ENCODE measurements around the gene PDCD11. TPM values are rescaled to one million over a fixed set of nuclear protein-coding genes. Genes with fewer than 3 reads are reported as not detected.
A peak's percentile ranks its signal among the peaks of the same experiment; 100 is the strongest.

PDCD11 gene
- total and polyA plus RNA-seq, 2 of the 8 experiments (the other 6 are each of a cell fraction or from before 2014, with no cell fraction given) = 18.1 to 79.1 TPM

GRCh38 chr10:103350517-103351260 lies 45.7 kb upstream of the PDCD11 start, which contains the start of gene PCGF6:
Gene PCGF6 (minus strand): TSS chr10:103351140. CDS start chr10:103351066, 74 bp downstream.
- Histone ChIP-seq H4K20me1 (replicated peaks in 1 of 2; ENCODE audit: control insufficient read depth in 1 of 2, insufficient read depth in 2 of 2, low read length in 2 of 2) (no peaks in the 10 kb centered on the region), H4K91ac (replicated peaks; ENCODE audit: insufficient read length, low read length) (peak within 1 kb of the TSS; percentile 65), H3K4me1 (replicated peaks in 1 of 4; ENCODE audit: control insufficient read depth in 3 of 4, insufficient read depth in 4 of 4, low read length in 3 of 4) (peaks cover 0 to 3% (median 1%) of the 10 kb centered on the region in 4 experiments; a peak in 4 of 7 replicates), H2AK5ac (ENCODE audit: low read depth, low read length) (no peak within 1 kb of the TSS), H3K9ac (replicated peaks in 1 of 4; ENCODE audit: extremely low read depth in 1 of 4, low read depth in 3 of 4, low read length in 3 of 4) (peak within 1 kb of the TSS; percentile 71 to 85 (median 79)), H3K36me3 (ENCODE audit: control insufficient read depth in 2 of 4, insufficient read depth in 4 of 4, low read length in 3 of 4) (peaks cover 0 to 21% (median 12%) of the 10 kb centered on the region in 4 experiments; a peak in 4 of 8 replicates), H3K27ac (ENCODE audit: low read depth, low read length) (peak within 1 kb of the TSS; percentile 45; the same call in 1 of the 2 replicates), H3K23me2 (ENCODE audit: low read depth, low read length) (peaks cover 4% of the 10 kb centered on the region; the same call in 1 of the 2 replicates), H4K5ac (ENCODE audit: insufficient read length, low read depth, low read length) (peak within 1 kb of the TSS; percentile 89), H3K9me3 (ENCODE audit: insufficient read depth in 2 of 2, low read depth in 1 of 2, low read length in 1 of 2) (no peaks in the 10 kb centered on the region), H3K27me3 (replicated peaks in 1 of 4; ENCODE audit: control insufficient read depth in 3 of 4, extremely low read depth in 1 of 4, insufficient read depth in 3 of 4, low read length in 3 of 4) (no peaks in the 10 kb centered on the region), H3K4me2 (ENCODE audit: insufficient read depth in 1 of 2, low read depth in 2 of 2, low read length in 2 of 2) (peak within 1 kb of the TSS; percentile 72 to 83), H3K56ac (replicated peaks; ENCODE audit: insufficient read length, low read depth, low read length) (peak within 1 kb of the TSS; percentile 6), H2BK5ac (ENCODE audit: low read depth, low read length) (no peak within 1 kb of the TSS), H3K79me1 (ENCODE audit: low read depth, low read length) (no peaks in the 10 kb centered on the region), H2BK120ac (replicated peaks; ENCODE audit: low read depth, low read length) (no peak within 1 kb of the TSS), H2AFZ (ENCODE audit: low read length) (peak within 1 kb of the TSS; percentile 97), H3K4me3 (ENCODE audit: extremely low read depth in 1 of 4, insufficient read depth in 2 of 4, low read depth in 3 of 4, low read length in 4 of 4) (peak within 1 kb of the TSS; percentile 72 to 83 (median 76)), H4K8ac (ENCODE audit: extremely low read depth, insufficient read depth, low read length) (peak within 1 kb of the TSS; percentile 89; the same call in 1 of the 2 replicates), H3K14ac (ENCODE audit: insufficient read length) (no peak within 1 kb of the TSS), H2BK12ac (ENCODE audit: low read depth, low read length) (no peak within 1 kb of the TSS), H3K79me2 (ENCODE audit: control insufficient read depth in 1 of 2, insufficient read depth in 2 of 2, low read length in 2 of 2) (peaks cover 0 to 4% of the 10 kb centered on the region in 2 experiments; a peak in 2 of 4 replicates), H3K18ac (ENCODE audit: extremely low read depth, low read length) (peak within 1 kb of the TSS; percentile 95), H3K23ac (ENCODE audit: insufficient read length) (no peak within 1 kb of the TSS), H2BK20ac (ENCODE audit: low read length) (no peak within 1 kb of the TSS), H3K4ac (replicated peaks; ENCODE audit: insufficient read length, low read depth, low read length) (no peak within 1 kb of the TSS), H2BK15ac (ENCODE audit: low read length) (no peak within 1 kb of the TSS)
- WGBS, 2 experiments (ENCODE audit: extremely low coverage in 1 of 2, insufficient coverage in 1 of 2, insufficient read length in 1 of 2, insufficient replicate concordance in 2 of 2, low coverage in 1 of 2, low lambda C conversion rate in 2 of 2, missing lambda C conversion rate in 1 of 2) = 2% methylated on average over 64 of the region's 82 CpGs; no CpG with 5 or more reads in 1 of the 2 experiments
- POLR2A ChIA-PET (ENCODE audit: partially characterized antibody) = interaction anchor here (0.6 to 2.7 kb wide), 6 partner anchors 17 to 647 kb away, joined by 3 to 14 read pairs (median 3); partner anchors contain the start of genes ATP5MK and TAF5
- CTCF ChIA-PET (ENCODE audit: partially characterized antibody) = interaction anchor here (0.6 kb wide), 1 partner anchor 9 kb away, joined by 4 read pairs; no protein-coding TSS in a partner anchor
- FAIRE-seq (no peak), DNase-seq (ENCODE audit: low read depth in 1 of 2, low spot score in 2 of 2) (peak; percentile 70 to 96)
- TF ChIP-seq RBBP5 (IDR thresholded peaks at IDR 0.05; ENCODE audit: borderline replicate concordance, low read depth, low read length) = 0 out of 2 replicates have a peak, but pooled peaks have one; percentile 54
- peak; percentile 66 for TF ChIP-seq ASH2L (IDR thresholded peaks at IDR 0.05; ENCODE audit: low read length)
- no peak for TF ChIP-seq ZNF274 (IDR thresholded peaks at IDR 0.05; ENCODE audit: borderline replicate concordance, extremely low read depth, low read length)
- TF ChIP-seq E2F6 (IDR thresholded peaks at IDR 0.05) = peak; percentile 97
- TF ChIP-seq TBP (IDR thresholded peaks at IDR 0.05; ENCODE audit: low read depth, low read length) = peak; percentile 34; the same call in 1 of the 2 replicates
- peak; percentile 45; the same call in 1 of the 2 replicates for TF ChIP-seq YY1 (IDR thresholded peaks at IDR 0.05; ENCODE audit: low read depth, low read length)
- TF ChIP-seq RNF2 (IDR thresholded peaks at IDR 0.05; ENCODE audit: borderline replicate concordance, low read depth, low read length, missing control alignments, poor library complexity, severe bottlenecking) = no peak
- TF ChIP-seq SIN3A (conservative IDR thresholded peaks at IDR 0.05 in 1 of 2, IDR thresholded peaks at IDR 0.05 in 1 of 2; ENCODE audit: low read depth in 1 of 2, low read length in 2 of 2) = no peak
- TF ChIP-seq TCF12 (IDR thresholded peaks at IDR 0.05; ENCODE audit: low read depth, low read length) = no peak
- TF ChIP-seq POLR2A (IDR thresholded peaks at IDR 0.05; ENCODE audit: control extremely low read depth in 1 of 2, low read depth in 2 of 2, low read length in 2 of 2) = peak in 1 of 2 experiments; percentile 56; a peak in 2 of 3 replicates
